Effector CD4-positive, alpha-beta T cell (primary cell): ENCODE results near the gene UXT.
"Not testable (repeated sequence)": the region's sequence is repeated elsewhere in the genome, so short reads cannot be mapped to it uniquely, and the experiment has no call there.

Experiments
- DNase-seq: peaks from one replicate; pipeline ENCODE4 v3.0.0-alpha.2; 2020
- total RNA-seq: gene quantifications from one replicate; lab custom pipeline; 2026; lab: John Stamatoyannopoulos, UW

UXT gene, protein sequence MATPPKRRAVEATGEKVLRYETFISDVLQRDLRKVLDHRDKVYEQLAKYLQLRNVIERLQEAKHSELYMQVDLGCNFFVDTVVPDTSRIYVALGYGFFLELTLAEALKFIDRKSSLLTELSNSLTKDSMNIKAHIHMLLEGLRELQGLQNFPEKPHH
- 44.5 reads per million, percentile 65 among the genes with 10 or more reads in this experiment for total RNA-seq

DNA sequence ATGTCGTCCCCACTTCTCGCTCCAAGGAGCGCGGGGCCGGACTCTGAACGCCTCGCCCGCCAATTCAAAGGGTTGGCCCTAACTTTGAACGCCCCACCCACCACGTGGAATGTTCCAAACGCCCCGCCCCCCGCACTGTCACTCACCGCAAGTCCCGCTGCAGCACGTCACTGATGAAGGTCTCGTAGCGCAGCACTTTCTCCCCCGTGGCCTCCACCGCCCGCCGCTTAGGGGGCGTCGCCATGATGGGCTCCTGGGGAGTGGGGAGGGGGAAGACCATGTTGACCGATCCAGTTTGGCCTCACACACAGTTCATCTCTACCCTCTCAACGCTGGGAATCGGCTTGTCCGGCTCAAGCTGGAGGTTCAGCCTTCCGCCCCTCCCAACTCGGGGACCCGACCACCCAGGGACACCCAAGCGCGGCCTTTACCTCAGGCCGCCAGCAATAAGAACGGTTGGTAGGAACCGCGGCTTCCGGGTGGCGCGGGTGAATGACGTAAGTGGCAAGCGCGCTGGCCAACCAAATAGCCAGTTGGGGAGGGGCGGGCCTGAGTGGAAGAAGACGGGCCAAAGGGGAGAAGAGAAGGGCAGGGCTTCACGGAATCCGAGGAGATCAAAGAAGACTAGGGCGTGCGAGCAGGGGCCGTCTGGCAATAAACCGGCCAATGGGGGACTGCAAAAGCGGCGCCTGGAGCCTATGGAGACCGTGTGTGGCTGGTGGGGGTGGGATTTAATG, at the start of gene UXT:
UXT (minus strand) TSS at position 497 of the 737 bp plus-strand sequence; CDS start at position 244, 253 bp downstream.
- DNase-seq, result peak; percentile 85

DNA sequence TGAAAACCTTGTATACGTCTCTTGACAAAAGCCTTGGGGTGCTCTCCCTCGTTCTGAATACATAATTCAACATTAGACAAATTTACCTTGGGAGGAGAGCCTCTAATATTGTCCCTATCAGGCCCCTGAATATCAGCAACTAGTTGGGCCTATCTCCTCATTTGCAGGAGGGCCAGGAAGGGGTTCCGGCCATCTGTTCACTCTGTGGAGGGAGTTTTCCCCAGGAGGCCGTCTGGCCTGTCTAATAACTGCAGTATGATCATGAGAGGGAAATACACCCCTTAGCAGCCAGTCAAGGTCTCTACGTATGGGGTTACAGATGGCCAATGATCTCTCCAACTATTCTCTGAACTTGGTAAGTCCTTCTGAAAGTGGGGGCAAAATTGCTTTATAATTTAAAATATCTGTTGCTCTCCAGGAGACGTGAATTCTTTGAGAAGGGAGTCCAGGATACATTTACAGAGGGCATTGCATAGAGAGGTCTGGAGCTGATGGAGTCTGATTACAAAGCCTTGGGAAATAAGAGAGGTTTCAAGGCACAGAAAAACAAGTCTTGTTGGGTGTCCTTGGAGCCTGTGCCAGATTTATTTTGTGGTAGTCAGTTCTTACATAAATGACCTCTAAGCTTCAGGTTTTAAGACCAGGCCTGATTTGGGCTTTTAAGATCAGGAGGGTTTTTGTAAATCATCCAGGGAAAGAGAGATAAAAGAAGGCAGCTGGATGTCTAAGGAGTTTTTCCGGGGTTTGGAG, 48.2 kb upstream of the UXT start:
- no peak for DNase-seq

DNA sequence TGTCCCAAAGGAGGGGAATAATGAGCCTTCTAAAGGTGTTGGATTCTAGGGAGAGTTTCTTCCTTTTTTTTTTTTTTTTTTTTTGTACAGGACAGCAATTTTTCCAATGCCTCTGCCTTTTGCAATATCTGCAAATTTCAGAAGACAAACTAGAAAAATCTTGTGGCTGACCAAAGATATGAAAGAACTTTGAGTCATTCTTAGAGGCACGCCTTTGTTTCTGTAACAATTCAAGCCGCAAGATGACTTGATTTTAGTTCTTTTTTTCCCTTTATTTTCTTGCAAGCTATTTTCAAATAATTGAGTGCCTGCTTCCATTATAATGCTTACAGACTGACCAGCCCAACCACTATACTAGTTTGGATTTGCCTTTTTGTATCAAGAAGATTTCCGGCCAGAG, 47.6 kb upstream of the UXT start:
- no peak for DNase-seq

DNA sequence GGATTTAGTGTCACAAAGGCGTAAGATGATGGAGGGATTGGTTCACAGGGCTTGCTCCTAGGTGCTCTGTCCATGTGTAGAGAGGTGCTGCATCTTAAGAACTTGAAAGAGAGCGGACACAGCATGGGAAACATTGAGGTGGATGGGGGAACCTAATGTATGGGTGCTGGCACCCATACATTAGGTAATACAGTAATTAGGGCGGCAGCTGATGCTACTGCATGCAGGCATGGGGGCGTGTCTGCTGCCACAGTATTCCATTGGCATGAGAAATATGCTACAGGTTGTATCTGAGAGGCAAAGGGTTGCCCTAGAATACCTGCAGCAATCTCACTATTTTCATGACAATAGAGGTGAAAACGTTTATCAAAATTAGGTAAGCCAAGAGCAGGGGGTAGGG, 45.8 kb upstream of the UXT start:
- no peak for DNase-seq

DNA sequence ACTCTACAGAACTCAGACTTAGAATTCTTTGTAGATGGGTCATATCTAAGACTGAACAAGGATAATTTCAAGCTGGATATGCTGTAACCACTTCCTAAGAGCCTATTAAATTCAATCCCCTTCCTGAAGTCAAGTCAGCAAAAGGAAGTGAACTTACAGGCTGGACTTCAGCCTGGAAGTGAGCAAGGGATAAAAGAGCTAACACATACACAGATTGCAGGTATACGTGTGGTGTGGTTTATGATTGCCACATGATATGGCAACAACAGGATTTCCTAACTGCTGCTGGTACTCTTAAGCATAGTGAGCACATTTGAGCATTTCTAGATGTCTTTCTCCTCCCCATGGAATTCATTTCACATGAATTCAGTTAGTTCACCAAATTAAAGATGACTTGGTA, 38.2 kb upstream of the UXT start:
- no peak for DNase-seq

DNA sequence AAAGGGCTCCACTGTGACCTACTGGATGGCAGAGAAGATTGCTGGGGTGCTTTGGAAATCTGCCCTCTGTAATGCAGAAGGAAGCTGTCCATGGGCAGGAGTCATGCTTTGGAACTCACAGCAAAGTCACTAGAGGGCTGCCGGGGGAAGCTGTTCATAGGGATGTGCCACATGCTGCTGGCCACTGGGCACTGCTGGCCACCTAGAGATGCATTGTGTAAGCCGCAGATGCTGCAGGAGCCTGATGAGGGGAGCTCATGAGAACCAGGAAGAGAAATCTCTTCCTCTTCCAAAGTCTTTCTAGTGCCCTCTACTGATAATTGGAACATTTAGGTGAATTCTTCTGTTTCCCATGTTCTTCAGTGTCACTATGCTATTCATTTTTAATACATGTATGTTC, 31.2 kb upstream of the UXT start:
- DNase-seq, result no peak

DNA sequence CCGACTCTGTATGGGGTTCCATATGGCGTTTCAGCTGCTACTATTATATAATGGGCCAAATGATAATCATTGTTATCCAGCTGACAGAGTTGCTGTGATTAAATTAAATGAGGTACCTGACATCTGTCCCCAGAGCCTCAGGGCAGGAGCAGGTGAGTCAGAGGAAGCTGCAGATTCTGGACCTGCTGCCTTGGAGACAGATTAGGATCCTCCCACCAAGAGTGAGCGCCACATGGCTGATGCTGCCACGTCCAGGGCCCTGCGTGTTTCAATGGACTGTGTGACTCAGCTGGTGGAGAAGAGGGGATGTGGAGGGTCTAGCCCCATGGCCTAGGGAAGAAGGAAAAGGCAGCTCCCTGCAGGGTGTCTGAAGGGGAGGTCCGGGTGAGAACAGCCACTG, 28.3 kb upstream of the UXT start:
- no peak for DNase-seq

DNA sequence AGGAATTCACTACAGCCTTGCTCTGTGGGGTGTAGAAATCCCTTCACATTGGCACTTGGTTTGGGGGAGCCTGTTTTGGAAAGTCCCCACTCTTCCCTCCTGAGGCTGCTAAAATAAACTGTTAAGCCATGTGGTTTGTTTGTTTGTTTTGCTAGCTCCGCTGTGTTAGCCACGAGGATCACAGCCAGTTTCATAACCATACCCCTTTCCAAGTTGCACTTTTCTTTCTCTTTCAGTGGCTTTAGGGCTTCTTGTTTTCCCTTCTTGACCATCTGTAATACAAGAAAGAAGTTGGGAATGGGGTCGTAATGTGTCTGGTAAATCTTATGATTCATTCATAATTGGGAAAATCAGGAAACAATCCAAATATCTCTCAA, 24.8 kb upstream of the UXT start:
- DNase-seq, result no peak

DNA sequence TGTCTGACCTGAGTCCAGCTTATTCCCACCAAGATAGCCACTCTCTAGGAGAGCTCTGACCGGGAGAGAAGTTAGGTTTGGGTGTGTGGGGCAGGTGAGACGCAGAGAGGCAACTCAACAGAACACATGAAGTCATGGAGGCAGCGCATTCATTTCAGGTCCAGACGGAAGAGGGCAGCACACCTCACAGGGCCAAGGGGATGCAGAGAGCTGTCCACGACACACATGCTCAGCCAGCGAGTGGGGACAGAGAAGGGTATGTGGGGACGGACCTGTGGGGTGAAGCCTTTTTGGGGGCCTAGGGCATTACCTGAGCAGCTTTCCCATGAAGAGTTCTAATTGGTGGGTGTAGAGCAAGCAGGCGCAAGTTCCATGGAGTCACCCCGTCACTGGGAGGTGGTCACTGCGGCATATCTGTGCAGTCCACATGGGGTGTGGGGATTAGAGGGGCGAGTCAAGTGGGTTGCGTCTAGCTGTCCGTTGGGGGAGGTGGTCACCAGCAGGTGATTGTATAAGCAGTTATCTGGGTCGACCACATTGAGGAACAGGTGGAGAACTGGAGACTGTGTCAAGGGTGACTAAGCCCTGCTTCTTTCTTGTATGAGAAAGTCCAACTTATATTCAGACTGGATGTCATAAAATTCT, 24.3 kb upstream of the UXT start:
- no peak for DNase-seq

DNA sequence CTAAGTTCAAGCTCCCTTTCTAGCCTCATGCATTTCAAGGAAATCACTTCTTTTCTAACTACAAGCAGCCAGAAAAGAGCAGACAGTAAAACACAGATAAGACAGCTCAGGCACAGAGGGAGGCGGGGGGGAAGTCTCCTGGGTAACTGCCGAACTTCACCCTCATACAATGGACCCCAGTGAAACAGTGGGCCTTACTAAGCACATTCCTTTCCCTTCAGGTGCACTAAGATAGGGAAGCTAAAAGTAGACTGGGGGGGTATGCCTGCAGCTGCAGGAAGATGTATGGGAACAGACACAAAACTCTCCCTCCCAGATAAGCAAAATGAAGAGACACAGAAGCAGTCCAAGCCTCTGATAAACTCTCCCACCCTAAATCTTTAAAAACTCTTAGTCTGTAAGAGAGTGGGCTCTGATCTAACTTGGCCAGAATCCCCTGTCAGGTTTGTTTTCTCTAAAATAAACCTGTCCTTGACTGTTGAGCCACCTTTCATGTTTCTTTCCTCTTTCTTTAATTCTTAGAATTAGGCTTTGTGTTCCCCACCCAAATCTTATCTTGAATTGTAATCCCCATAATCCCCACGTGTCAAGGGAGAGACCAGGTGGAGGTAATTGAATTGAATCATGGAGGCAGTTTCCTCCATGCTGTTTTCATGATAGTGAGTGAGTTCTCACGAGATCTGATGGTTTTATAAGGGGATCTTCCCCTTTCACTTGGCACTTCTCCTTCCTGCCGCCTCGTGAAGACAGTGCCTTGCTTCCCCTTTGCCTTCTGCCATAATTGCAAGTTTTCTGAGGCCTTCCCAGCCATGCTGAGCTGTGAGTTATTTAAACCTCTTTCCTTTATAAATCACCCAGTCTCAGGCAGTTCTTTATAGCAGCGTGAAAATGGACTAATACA, 17.2 kb upstream of the UXT start:
- not testable (repeated sequence) for DNase-seq

DNA sequence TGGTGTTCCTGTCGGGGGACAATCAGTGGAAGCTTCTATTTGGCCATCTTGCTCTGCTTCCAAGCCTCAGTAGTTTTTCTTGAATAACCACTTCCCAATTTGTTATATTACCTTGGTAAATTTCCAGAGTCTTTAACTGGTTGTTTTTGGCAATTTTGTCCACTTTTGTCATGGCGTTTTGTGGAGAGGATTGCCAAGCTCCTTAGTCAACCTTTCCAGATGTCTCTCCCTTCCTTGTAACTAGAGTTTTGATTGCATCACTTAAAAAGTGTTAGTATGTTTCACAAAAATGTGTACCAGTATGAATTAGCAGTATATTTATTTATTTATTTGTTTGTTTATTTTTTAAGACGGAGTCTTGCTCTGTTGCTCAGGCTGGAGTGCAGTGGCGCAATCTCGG, 15.8 kb upstream of the UXT start:
- DNase-seq, result no peak

DNA sequence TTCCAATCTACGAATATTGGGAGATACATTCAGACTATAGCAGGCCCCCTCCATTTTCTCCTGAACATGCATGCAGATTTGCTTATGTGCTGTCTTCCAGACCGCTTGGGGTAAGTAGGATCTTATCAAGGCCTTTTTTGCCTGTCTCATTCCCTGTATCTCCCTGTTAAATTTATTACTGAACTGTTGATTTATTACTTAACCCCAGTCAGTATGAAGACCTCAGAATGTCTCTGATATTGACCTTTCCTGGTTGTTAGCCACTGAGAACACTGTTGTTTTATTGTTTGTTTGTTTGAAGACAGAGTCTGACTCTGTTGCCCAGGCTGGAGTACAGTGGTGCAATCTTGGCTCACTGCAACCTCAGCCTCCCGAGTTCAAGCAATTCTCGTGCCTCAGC, 6.8 kb upstream of the UXT start:
- not testable (repeated sequence) for DNase-seq

DNA sequence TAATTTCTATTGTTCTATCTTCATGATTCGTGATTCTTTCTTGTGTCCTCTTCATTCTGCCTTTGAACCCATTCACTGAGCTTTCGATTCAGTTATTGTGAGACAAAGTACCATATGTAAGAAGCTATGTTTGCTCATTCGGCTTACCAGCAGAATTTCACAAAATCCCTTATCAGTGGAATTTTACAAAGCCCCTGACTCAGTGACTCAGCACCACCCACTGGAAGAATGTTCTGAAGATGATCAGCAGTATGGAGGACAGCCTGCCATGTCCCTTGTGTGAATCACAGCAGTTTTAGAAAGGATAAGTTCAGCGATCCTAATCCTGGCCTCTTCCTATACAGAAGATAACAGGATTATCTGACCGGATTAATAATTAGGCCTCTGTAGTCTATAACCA, 5.8 kb upstream of the UXT start:
- DNase-seq, result no peak

DNA sequence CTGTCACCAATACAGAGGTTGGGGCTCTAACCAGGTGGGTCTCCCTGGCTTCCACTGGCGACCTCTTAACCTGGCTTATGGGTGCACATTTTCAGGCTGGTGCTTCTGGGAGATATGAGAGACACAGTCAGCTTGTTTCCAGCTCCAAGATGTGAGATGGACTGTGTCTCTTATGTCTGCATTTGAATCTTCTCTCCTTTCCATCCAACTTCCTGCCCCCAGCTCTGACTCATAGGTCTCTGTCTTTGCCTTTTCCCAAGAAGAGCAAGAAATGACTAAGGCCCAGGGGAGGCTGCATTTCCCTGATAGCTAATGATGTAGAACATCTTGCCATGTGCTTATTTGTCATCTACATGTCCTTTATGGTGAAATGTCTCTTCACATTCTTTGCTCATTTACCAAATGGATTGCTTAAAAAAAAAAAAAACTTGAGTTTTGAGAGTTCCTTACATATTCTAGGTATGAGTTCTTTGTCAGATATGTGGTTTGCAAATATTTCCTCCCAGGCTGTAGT, 3.2 kb upstream of the UXT start:
- DNase-seq, result no peak

DNA sequence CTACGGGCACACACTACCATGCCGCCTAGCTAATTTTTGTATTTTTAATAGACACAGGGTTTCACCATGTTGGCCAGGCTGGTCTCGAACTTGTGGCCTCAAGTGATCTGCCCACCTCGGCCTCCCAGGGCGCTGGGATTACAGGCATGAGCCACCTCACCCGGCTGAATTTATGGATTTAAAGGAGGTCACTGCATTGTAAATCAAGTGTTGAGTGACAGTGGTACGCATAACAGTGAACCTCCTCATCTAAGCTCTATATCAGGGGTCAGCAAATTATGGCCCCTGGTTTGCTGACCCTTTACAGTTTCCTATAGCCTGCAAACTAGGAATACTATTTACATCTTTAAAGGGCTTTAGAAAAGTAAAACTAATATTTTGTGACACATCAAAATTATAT, 2.6 kb upstream of the UXT start:
- no peak for DNase-seq

DNA sequence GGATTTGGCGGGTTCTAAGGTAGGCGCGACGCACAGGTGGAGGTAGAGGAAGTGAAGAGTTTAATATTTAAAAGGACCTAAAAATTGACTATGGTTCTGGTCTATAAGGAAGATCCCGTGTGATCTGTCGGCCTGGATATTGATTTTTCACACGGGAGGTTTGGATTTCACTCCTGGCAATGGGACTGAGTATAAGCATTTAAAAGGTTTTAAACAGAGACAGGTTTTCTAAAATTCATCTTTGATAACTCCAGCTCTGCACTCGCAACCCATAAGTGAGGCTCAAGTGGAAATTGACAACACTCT, 394 bp upstream of the UXT start:
- DNase-seq, result no peak

DNA sequence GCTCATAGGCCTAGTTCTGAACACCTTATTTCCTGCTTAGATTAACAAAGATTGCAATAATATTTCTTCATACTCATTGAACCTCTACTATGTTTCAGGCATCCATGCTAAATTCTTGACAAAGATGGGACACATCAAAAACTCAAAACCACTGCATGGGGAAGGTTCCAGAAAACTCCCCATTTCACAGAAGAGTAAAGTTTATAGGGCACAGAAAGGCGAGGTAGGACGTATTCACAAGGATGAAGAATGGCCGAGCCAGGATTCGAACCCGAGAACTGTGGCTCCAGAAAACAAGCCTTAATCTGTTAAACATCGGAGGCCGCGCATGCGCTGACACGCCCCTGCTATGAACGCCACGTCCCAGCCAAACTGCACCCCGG, 688 bp downstream of the UXT start:
- DNase-seq, result no peak

DNA sequence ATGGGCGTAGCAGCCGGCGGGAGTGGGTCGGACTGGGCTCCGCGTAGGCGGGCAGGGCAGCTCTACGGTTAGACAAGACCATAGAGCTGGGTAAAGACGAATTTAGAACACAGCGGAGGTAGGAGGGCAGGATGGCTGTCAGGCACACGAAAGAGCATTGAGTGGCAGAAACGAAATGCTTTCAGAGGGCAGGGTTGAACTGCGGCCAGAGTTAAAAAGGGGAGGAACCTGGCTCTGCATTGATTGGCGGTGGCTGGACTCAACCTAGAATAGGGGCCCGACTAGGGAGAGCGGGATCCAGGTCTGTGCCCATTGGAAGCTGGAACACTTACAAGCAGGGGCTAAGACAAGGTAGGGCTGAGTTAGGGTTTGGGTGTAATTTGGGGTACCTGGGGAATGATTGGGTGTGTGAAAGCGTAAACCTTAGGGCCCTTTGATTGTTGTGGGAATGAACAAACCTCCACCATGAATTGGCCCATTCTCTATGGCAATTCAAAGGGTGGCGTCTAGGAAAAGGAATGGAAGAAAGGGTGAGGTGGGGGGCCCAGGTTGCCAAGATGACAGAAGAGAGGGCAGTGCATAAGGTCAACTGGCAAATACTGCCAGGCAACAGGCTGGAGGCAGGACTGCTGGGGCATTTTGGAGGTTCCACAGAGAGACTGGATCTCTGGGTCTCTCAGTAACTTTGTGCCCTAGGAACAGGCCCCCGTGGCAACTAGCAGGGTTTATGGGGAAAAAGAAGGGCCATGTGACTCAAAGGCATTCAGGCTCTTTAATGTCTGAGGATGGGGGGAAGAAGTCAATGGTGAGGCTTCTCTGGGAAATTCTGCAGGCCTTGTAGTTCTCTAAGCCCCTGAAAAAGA, 7.7 kb downstream of the UXT start:
- DNase-seq, result no peak

DNA sequence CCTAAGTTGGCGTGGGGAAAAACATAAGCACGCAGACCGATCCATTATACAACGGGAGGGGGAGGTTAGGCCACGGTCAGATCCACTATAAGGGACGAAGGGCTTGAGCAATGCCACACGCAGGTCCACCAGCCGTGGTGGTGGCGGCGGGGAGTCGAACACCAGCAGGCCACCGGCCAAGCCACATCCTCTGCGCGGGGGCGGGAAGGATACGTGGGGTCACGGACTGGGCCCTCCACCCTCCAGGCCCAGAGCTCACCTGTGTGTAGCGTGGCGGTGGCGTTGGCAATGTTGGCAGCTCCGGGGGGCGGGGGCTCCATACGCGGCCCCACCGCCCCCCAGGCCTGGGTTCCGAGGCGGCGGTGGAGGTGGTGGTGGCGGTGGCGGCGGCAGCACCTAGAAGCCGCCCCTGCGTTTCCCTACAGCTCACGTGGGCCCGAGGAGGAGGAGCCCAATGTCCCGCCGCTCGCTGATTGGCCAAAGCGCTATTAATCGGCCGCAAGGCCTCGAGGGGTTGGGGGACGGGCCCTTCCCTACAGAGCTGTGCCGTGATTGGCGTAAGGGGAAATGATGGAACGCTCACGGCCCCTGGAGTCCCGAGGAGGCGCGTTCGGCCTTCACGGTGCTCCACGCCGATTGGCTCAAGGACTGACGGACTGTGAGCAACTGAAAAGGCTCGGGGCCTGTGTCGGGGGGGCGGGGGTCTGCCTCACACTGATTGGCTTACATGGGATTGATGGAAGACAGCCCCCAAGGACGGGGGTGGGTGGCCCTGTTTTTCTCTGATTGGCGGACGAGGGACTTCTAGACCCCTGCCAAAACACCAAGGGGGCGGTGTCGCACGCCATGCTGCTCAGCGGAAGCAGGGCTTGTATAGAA, 8.6 kb downstream of the UXT start, which contains the start of gene ELK1:
ELK1 (minus strand) TSS at position 400 of the 879 bp plus-strand sequence. CDS start 9,122 bp downstream, outside the sequence.
- peak; percentile 86 for DNase-seq

DNA sequence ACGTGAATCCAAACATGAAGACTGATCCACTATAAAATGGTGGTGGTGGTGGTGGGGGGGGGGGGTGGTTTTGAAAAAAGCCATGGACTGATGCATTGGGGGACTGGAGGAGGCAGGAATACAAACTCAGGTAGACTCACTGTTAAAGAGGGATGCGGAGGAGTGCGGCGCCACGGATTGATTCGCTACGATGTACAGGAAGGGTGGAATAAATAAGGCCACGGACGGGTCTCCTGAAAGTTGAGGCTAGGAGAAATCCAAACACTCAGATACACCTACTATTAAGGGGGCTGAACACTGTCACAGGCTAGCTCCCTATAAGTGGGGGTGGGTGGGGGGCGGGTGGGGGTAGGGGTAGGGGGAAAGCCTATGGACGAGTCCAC, 9.2 kb downstream of the UXT start:
- no peak for DNase-seq
